ENCODE measurements around the gene IQCH. TPM values are rescaled to one million over a fixed set of nuclear protein-coding genes. Genes with fewer than 3 reads are reported as not detected.

Gene IQCH
- total and polyA plus RNA-seq, 2 experiments from 2014 or later, result 1.7 to 4.6 TPM

DNA sequence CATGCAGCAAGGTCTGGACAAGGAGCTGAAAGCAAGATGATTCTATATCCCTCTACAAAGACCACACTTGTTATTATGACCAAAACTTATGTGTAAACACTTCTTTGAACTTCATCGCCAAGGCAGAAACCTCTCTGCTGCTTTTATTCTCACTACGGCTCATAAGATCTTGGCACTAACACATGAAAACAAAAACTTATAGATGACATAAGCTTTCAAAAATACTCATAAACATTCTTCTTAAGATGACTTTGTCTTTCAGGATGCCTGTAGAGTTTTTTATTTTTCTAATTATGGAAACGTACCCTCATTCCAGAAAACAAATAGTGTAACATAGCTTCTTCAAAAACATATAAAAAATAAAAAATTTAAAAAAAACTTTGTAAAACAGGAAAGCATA is 253.8 kb downstream of the IQCH start:
- Mint-ChIP-seq H3K36me3 (ENCODE audit: low read depth) (no peaks in the 10 kb centered on the region), H3K27ac (no peak overlapping the region), H3K27me3 (ENCODE audit: insufficient read depth, low read depth, poor library complexity) (no peaks in the 10 kb centered on the region), H3K4me1 (peaks cover 10% of the 10 kb centered on the region; the same call in 2 of the 3 replicates), H3K9me3 (no peaks in the 10 kb centered on the region), H3K4me3 (no peak overlapping the region)
- Histone ChIP-seq H3F3A (replicated peaks; ENCODE audit: low read depth) (no peaks in the 10 kb centered on the region), H3K9me2 (ENCODE audit: insufficient read depth) (no peaks in the 10 kb centered on the region), H3K27me3 (ENCODE audit: insufficient read depth) (no peaks in the 10 kb centered on the region), H4K20me1 (replicated peaks; ENCODE audit: insufficient read depth) (no peaks in the 10 kb centered on the region; the same call in 1 of the 2 replicates), H3K27ac (ENCODE audit: low read depth) (no peak overlapping the region), H3K4me1 (ENCODE audit: insufficient read depth) (peaks cover 8% of the 10 kb centered on the region; the same call in 1 of the 2 replicates), H2AFZ (no peak overlapping the region), H3K36me3 (ENCODE audit: insufficient read depth) (no peaks in the 10 kb centered on the region; the same call in 1 of the 2 replicates), H3K4me2 (no peak overlapping the region), H3K79me2 (replicated peaks; ENCODE audit: insufficient read depth) (no peaks in the 10 kb centered on the region), H3K4me3 (no peak overlapping the region)
- no peak for TF ChIP-seq NANOG (IDR thresholded peaks at IDR 0.05; ENCODE audit: borderline replicate concordance)
- no peak for TF ChIP-seq ZNF331 (CRISPR knock-in tag; IDR thresholded peaks at IDR 0.05; ENCODE audit: low read depth)
- TF ChIP-seq JUNB (IDR thresholded peaks at IDR 0.05; ENCODE audit: unreplicated experiment), result no peak
- TF ChIP-seq CTCF (conservative IDR thresholded peaks at IDR 0.05; ENCODE audit: low read depth in 2 of 2), result no peak
- no peak for TF ChIP-seq ZNF114 (CRISPR knock-in tag; IDR thresholded peaks at IDR 0.05)
- no peak for TF ChIP-seq ETS1 (IDR thresholded peaks at IDR 0.05)
- no peak for TF ChIP-seq POLR2AphosphoS5 (IDR thresholded peaks at IDR 0.05; ENCODE audit: low read depth)
- TF ChIP-seq STAT1 (IDR thresholded peaks at IDR 0.05; ENCODE audit: unreplicated experiment), result no peak
- TF ChIP-seq, protein P1, sequence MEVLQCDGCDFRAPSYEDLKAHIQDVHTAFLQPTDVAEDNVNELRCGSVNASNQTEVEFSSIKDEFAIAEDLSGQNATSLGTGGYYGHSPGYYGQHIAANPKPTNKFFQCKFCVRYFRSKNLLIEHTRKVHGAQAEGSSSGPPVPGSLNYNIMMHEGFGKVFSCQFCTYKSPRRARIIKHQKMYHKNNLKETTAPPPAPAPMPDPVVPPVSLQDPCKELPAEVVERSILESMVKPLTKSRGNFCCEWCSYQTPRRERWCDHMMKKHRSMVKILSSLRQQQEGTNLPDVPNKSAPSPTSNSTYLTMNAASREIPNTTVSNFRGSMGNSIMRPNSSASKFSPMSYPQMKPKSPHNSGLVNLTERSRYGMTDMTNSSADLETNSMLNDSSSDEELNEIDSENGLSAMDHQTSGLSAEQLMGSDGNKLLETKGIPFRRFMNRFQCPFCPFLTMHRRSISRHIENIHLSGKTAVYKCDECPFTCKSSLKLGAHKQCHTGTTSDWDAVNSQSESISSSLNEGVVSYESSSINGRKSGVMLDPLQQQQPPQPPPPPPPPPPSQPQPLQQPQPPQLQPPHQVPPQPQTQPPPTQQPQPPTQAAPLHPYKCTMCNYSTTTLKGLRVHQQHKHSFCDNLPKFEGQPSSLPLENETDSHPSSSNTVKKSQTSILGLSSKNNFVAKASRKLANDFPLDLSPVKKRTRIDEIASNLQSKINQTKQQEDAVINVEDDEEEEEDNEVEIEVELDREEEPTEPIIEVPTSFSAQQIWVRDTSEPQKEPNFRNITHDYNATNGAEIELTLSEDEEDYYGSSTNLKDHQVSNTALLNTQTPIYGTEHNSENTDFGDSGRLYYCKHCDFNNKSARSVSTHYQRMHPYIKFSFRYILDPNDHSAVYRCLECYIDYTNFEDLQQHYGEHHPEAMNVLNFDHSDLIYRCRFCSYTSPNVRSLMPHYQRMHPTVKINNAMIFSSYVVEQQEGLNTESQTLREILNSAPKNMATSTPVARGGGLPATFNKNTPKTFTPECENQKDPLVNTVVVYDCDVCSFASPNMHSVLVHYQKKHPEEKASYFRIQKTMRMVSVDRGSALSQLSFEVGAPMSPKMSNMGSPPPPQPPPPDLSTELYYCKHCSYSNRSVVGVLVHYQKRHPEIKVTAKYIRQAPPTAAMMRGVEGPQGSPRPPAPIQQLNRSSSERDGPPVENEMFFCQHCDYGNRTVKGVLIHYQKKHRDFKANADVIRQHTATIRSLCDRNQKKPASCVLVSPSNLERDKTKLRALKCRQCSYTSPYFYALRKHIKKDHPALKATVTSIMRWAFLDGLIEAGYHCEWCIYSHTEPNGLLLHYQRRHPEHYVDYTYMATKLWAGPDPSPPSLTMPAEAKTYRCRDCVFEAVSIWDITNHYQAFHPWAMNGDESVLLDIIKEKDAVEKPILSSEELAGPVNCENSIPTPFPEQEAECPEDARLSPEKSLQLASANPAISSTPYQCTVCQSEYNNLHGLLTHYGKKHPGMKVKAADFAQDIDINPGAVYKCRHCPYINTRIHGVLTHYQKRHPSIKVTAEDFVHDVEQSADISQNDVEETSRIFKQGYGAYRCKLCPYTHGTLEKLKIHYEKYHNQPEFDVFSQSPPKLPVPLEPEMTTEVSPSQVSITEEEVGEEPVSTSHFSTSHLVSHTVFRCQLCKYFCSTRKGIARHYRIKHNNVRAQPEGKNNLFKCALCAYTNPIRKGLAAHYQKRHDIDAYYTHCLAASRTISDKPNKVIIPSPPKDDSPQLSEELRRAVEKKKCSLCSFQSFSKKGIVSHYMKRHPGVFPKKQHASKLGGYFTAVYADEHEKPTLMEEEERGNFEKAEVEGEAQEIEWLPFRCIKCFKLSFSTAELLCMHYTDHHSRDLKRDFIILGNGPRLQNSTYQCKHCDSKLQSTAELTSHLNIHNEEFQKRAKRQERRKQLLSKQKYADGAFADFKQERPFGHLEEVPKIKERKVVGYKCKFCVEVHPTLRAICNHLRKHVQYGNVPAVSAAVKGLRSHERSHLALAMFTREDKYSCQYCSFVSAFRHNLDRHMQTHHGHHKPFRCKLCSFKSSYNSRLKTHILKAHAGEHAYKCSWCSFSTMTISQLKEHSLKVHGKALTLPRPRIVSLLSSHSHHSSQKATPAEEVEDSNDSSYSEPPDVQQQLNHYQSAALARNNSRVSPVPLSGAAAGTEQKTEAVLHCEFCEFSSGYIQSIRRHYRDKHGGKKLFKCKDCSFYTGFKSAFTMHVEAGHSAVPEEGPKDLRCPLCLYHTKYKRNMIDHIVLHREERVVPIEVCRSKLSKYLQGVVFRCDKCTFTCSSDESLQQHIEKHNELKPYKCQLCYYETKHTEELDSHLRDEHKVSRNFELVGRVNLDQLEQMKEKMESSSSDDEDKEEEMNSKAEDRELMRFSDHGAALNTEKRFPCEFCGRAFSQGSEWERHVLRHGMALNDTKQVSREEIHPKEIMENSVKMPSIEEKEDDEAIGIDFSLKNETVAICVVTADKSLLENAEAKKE (CRISPR knock-in tag; IDR thresholded peaks at IDR 0.05), result no peak
- no peak for TF ChIP-seq EZH2 (IDR thresholded peaks at IDR 0.05; ENCODE audit: low read depth, unreplicated experiment)
- TF ChIP-seq, protein P2, sequence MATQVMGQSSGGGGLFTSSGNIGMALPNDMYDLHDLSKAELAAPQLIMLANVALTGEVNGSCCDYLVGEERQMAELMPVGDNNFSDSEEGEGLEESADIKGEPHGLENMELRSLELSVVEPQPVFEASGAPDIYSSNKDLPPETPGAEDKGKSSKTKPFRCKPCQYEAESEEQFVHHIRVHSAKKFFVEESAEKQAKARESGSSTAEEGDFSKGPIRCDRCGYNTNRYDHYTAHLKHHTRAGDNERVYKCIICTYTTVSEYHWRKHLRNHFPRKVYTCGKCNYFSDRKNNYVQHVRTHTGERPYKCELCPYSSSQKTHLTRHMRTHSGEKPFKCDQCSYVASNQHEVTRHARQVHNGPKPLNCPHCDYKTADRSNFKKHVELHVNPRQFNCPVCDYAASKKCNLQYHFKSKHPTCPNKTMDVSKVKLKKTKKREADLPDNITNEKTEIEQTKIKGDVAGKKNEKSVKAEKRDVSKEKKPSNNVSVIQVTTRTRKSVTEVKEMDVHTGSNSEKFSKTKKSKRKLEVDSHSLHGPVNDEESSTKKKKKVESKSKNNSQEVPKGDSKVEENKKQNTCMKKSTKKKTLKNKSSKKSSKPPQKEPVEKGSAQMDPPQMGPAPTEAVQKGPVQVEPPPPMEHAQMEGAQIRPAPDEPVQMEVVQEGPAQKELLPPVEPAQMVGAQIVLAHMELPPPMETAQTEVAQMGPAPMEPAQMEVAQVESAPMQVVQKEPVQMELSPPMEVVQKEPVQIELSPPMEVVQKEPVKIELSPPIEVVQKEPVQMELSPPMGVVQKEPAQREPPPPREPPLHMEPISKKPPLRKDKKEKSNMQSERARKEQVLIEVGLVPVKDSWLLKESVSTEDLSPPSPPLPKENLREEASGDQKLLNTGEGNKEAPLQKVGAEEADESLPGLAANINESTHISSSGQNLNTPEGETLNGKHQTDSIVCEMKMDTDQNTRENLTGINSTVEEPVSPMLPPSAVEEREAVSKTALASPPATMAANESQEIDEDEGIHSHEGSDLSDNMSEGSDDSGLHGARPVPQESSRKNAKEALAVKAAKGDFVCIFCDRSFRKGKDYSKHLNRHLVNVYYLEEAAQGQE (IDR thresholded peaks at IDR 0.05; ENCODE audit: unreplicated experiment), result no peak
- TF ChIP-seq EZH2phosphoT487 (IDR thresholded peaks at IDR 0.05; ENCODE audit: unreplicated experiment), result no peak
- no peak for TF ChIP-seq CREB1 (CRISPR knock-in tag; IDR thresholded peaks at IDR 0.05; ENCODE audit: low read depth)
- DNase-seq (ENCODE audit: low spot score), result no peak
- no peak for ATAC-seq
